Measurements from ENCODE around the gene NFATC2. TPM values are rescaled to one million over a fixed set of nuclear protein-coding genes. Genes with fewer than 3 reads are reported as not detected.
A peak's percentile ranks its signal among the peaks of the same experiment; 100 is the strongest.

NFATC2 gene
- total and polyA plus RNA-seq, 2 of the 8 experiments (the other 6 are each of a cell fraction or from before 2014, with no cell fraction given), result 0.27 to 0.91 TPM

- TF ChIP-seq RNF2 (IDR thresholded peaks at IDR 0.05; ENCODE audit: borderline replicate concordance, low read depth, low read length, missing control alignments, poor library complexity, severe bottlenecking) (no peak), ZNF274 (IDR thresholded peaks at IDR 0.05; ENCODE audit: borderline replicate concordance, extremely low read depth, low read length) (no peak), TCF12 (IDR thresholded peaks at IDR 0.05; ENCODE audit: low read depth, low read length) (no peak), POU5F1 (IDR thresholded peaks at IDR 0.05; ENCODE audit: low read depth, low read length) (no peak), KDM5A (IDR thresholded peaks at IDR 0.05; ENCODE audit: low read length) (no peak), FOSL1 (IDR thresholded peaks at IDR 0.05; ENCODE audit: insufficient read depth, low read depth, low read length) (no peak), JUN (IDR thresholded peaks at IDR 0.05; ENCODE audit: low read depth, low read length) (no peak), HDAC2 (IDR thresholded peaks at IDR 0.05; ENCODE audit: borderline replicate concordance in 1 of 2, low read depth in 2 of 2, low read length in 2 of 2) (0 out of 4 replicates have a peak, but pooled peaks of 1 of the 2 experiments have one; percentile 11), SUZ12 (IDR thresholded peaks at IDR 0.05; ENCODE audit: low read length) (peak; percentile 73; the same call in 1 of the 2 replicates), CHD1 (IDR thresholded peaks at IDR 0.05; ENCODE audit: low read depth, low read length) (no peak), KDM1A (IDR thresholded peaks at IDR 0.05; ENCODE audit: borderline replicate concordance, low read length) (peak; percentile 88; the same call in 1 of the 2 replicates), CBX5 (IDR thresholded peaks at IDR 0.05; ENCODE audit: low read depth, low read length) (no peak), CEBPB (IDR thresholded peaks at IDR 0.05; ENCODE audit: low read depth, low read length) (no peak), RFX5 (IDR thresholded peaks at IDR 0.05; ENCODE audit: borderline replicate concordance, low read depth, low read length) (no peak)
These were observed 20.0 kb upstream of the NFATC2 start (continued) for GRCh38 chr20:51562332-51563173.
